Choroid plexus epithelial cell (primary cell): ENCODE results near the gene ATP13A3.

ENCODE experiments used
- DNase-seq: peaks from one replicate; pipeline ENCODE4 v3.0.0-alpha.2; 2010; ENCODE audit warnings: low read depth
- H3K4me3 ChIP-seq: 2 replicates; pipeline ENCODE4 v1.5.1; 2011; ENCODE audit warnings: low read depth, mild to moderate bottlenecking, control low read depth, low read length, moderate library complexity
- TF ChIP-seq, protein P1 (sequence below): conservative IDR thresholded peaks from 2 replicates; pipeline ENCODE4 v1.5.1; 2011; ENCODE audit warnings: low read depth, mild to moderate bottlenecking, control low read depth, inconsistent platforms, low read length, moderate library complexity

The ATP13A3 gene

DNA sequence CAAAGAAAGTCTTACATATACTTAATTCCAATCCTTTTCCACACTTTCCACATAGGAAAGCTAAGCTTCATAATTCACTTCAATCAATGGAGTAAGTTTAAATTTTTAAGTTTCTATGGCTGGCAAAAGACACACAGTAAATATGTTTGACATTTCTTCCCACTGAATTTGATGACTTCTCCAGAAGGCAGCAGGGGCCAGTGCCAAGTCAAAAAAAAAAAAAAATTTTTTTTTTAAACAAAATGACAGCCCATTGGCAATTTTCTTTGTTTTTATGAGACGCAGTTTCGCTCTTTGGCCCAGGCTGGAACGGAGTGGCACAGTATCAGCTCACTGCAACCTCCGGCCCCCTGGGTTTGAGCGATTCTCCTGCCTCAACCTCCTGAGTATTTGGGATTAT is 28.7 kb downstream of the ATP13A3 start:
- TF ChIP-seq, protein P1, sequence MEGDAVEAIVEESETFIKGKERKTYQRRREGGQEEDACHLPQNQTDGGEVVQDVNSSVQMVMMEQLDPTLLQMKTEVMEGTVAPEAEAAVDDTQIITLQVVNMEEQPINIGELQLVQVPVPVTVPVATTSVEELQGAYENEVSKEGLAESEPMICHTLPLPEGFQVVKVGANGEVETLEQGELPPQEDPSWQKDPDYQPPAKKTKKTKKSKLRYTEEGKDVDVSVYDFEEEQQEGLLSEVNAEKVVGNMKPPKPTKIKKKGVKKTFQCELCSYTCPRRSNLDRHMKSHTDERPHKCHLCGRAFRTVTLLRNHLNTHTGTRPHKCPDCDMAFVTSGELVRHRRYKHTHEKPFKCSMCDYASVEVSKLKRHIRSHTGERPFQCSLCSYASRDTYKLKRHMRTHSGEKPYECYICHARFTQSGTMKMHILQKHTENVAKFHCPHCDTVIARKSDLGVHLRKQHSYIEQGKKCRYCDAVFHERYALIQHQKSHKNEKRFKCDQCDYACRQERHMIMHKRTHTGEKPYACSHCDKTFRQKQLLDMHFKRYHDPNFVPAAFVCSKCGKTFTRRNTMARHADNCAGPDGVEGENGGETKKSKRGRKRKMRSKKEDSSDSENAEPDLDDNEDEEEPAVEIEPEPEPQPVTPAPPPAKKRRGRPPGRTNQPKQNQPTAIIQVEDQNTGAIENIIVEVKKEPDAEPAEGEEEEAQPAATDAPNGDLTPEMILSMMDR, result no peak
- no peak for DNase-seq
- H3K4me3 ChIP-seq, result no peak overlapping the region

- no peak for DNase-seq
- TF ChIP-seq, protein P1, result no peak
- H3K4me3 ChIP-seq, result no peak overlapping the region
These were observed 31.3 kb downstream of the ATP13A3 start for GRCh38 chr3:194455481-194455880.

DNA sequence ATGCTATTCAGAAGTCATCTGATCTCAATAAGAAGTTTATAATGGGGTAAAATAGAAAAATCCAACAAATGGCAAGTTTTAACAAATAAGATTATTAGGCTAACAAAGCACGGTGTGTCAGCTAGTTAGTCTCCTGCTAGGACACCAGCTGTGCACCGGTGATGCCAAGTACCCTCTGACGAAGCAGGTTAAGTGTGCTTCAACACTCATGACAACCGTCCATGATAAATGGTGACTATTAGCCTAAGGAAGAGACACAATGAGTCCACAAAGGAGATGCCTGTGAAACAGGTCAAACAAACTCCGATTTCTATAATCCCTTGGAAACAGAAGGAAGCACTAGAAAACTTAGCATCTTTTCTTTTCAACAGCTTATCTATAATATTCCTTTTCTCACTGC is 36.5 kb downstream of the ATP13A3 start:
- TF ChIP-seq, protein P1, result no peak
- H3K4me3 ChIP-seq, result no peak overlapping the region
- no peak for DNase-seq

GRCh38 chr3:194449913-194450312 is 36.9 kb downstream of the ATP13A3 start:
- H3K4me3 ChIP-seq, result no peak overlapping the region
- no peak for DNase-seq
- TF ChIP-seq, protein P1, result no peak

GRCh38 chr3:194447657-194448056 is 39.1 kb downstream of the ATP13A3 start:
- no peak overlapping the region for H3K4me3 ChIP-seq
- TF ChIP-seq, protein P1, result no peak
- DNase-seq, result no peak

DNA sequence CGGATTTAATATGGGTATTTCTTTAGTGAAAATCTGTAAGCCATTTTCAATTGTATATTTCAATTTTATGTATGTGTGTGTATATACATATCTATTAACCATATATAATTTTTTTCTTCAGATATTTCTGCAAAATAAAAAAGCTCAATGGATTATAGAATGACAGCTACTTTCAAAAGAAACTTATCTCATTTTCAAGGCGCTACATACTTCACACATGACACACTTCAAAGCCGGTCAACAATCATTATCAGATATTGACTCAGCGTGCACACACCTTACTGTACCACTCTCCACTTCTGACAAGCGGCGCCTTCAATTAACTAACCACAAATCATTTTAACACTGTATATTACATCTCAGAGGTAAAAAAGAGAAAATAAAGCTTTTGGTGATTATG is 39.6 kb downstream of the ATP13A3 start:
- DNase-seq, result no peak
- no peak overlapping the region for H3K4me3 ChIP-seq
- TF ChIP-seq, protein P1, result no peak

GRCh38 chr3:194446754-194447153 is 40.0 kb downstream of the ATP13A3 start:
- TF ChIP-seq, protein P1, result no peak
- no peak for DNase-seq
- no peak overlapping the region for H3K4me3 ChIP-seq
